ENCODE measurements around the gene RPS15. TPM values are rescaled to one million over a fixed set of nuclear protein-coding genes. Genes with fewer than 3 reads are reported as not detected.

RPS15 gene
- total RNA-seq, 1 experiment from 2014 or later: 1,862 TPM

DNA sequence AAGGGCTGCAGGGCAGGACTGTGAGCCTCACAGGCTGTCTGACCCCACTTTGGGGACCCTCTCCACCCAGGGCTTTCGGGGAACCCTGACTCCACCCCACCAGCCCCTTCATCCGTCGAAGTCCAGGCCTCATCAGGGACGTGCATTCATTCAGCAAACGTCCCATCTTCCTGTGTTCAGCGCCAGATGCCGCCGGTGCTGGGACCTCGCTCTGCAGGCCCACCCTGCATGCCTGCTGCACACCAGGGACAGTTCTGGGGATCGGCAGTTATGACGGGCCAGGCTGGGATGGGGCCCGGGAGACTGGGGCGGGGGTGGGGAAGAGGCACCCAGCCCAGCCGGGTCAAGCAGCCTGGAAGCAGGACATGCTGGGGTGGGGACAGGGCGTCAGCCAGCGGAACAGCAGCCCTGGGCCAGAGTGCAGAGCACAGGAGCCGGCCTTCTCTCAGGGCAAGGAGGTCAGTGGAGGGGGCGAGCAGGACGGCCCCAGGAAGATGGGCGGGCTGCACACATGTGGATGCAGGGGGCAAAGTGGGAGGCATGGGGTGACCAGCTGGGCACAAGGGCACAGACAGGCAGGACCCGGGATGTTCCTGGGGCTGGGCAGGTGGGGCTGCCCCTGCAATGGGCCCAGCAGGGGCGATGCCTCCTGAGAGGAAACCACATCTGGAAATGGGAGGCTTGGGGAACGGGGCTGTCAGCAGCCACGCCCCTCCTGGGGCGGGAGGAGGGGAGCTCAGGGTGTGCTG lies 42.0 kb upstream of the RPS15 start:
- intact Hi-C loops (cut with micrococcal nuclease): no loop called here
- Histone ChIP-seq H3K4me2 (ENCODE audit: low read length) (peak overlapping the region; percentile 23), H3K4me1 (ENCODE audit: control insufficient read depth in 1 of 2, insufficient read depth in 2 of 2, low read length in 2 of 2) (peaks cover 2 to 33% of the 10 kb centered on the region in 2 experiments; a peak in 2 of 4 replicates), H3K27me3 (ENCODE audit: insufficient read depth, low read length) (no peaks in the 10 kb centered on the region), H3K4me3 (replicated peaks in 1 of 2; ENCODE audit: low read depth in 1 of 2, low read length in 2 of 2) (no peak overlapping the region), H2AFZ (ENCODE audit: low read depth, low read length, poor library complexity, severe bottlenecking) (no peak overlapping the region), H3K79me2 (ENCODE audit: insufficient read depth, low read length) (peaks cover 14% of the 10 kb centered on the region), H3K9me2 (ENCODE audit: insufficient read depth) (no peaks in the 10 kb centered on the region), H4K20me1 (ENCODE audit: insufficient read depth) (no peaks in the 10 kb centered on the region), H3K9me3 (ENCODE audit: control insufficient read depth in 1 of 2, insufficient read depth in 1 of 2, low read depth in 1 of 2, low read length in 2 of 2) (no peaks in the 10 kb centered on the region), H3K9ac (ENCODE audit: low read length) (no peak overlapping the region; the same call in 1 of the 2 replicates), H3K36me3 (ENCODE audit: control insufficient read depth in 1 of 2, insufficient read depth in 2 of 2, low read length in 2 of 2) (peaks cover 2 to 12% of the 10 kb centered on the region in 2 experiments; a peak in 2 of 4 replicates), H3K27ac (ENCODE audit: low read depth, low read length) (peak overlapping the region; percentile 2; the same call in 1 of the 2 replicates)
- DNase-seq (ENCODE audit: low read depth, low spot score) (no peak), ATAC-seq (peak; percentile 28)
- ChIA-PET RAD21 (ENCODE audit: low non-redundant PET in 1 of 2, low total read pairs in 2 of 2, uncharacterized antibody in 2 of 2, unreplicated experiment in 2 of 2) (no interaction called here), POLR2A (interaction anchor here (1.8 kb wide), 1 partner anchor 47 kb away, joined by 4 read pairs; no protein-coding TSS in a partner anchor), CTCF (no interaction called here)
- TF ChIP-seq YY1 (IDR thresholded peaks at IDR 0.05; ENCODE audit: extremely low read depth, insufficient replicate concordance, low read depth, low read length): no peak
- peak; percentile 20 for TF ChIP-seq POLR2A (IDR thresholded peaks at IDR 0.05; ENCODE audit: borderline replicate concordance, extremely low read depth, insufficient read depth, insufficient read length)
- TF ChIP-seq EGR1 (IDR thresholded peaks at IDR 0.05; ENCODE audit: low read depth): no peak
- no TSS peak for BruUV-seq (replicated peaks)

DNA sequence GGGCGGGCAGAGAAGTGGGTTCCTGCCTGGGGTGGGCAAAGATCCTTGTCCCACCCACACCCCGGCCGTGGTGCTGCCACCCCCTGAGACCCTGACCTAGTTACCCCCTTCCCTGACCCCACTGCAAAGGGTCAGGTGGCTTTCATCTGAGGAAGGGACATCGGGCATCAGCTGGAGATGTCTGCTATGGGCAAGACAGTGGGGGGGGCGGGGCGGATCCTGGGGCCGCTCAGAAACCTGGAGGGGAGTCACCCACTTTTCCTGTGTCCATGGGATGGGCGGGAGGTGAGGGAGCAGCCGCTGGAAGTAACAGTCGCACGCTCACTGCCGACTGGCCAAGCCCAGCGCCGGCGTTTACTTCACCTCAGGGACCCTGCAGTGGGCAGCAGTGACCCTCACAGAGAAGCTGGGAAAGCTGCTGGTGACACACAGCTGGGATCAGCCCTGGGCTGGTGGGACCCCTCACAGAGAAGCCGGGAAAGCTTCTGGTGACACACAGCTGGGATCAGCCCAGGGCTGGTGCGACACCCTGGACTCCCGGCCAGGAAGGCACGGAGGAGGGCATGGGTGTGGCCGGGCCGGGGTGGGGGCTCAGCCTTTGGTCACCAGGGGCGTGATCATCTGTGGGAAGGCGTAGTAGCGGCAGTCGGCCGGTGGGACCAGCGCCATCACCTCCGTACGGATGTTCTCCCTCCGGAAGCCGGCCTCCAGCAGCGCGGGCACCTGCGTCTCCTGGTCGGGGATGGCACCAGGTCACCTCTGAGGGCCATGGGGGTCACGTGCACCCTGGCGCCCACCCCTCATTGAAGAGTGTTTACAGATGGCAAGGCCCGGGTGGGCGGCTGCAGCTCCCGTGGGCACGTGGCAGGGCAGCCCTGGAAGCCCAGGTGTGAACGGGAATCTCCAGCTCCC lies 41.2 kb upstream of the RPS15 start:
- POLR2A ChIA-PET: interaction anchor here (1.8 kb wide), 1 partner anchor 46 kb away, joined by 4 read pairs; no protein-coding TSS in a partner anchor
- ATAC-seq: peak; percentile 7
- no peaks in the 10 kb centered on the region for H3K9me2 ChIP-seq (ENCODE audit: insufficient read depth)
- H4K20me1 ChIP-seq (ENCODE audit: insufficient read depth): no peaks in the 10 kb centered on the region
- no peak overlapping the region for H2AFZ ChIP-seq (ENCODE audit: low read depth, low read length, poor library complexity, severe bottlenecking)
- H3K27ac ChIP-seq (ENCODE audit: low read depth, low read length): no peak overlapping the region; the same call in 1 of the 2 replicates
- no peak for DNase-seq (ENCODE audit: low read depth, low spot score)
- CTCF ChIA-PET: no interaction called here
- H3K4me2 ChIP-seq (ENCODE audit: low read length): peak overlapping the region; percentile 23
- peaks cover 6 to 39% of the 10 kb centered on the region in 2 experiments for H3K4me1 ChIP-seq (ENCODE audit: control insufficient read depth in 1 of 2, insufficient read depth in 2 of 2, low read length in 2 of 2)
- no peak overlapping the region; the same call in 1 of the 2 replicates for H3K9ac ChIP-seq (ENCODE audit: low read length)
- RAD21 ChIA-PET (ENCODE audit: low non-redundant PET in 1 of 2, low total read pairs in 2 of 2, uncharacterized antibody in 2 of 2, unreplicated experiment in 2 of 2): no interaction called here
- H3K9me3 ChIP-seq (ENCODE audit: control insufficient read depth in 1 of 2, insufficient read depth in 1 of 2, low read depth in 1 of 2, low read length in 2 of 2): no peaks in the 10 kb centered on the region
- no peak overlapping the region for H3K4me3 ChIP-seq (replicated peaks in 1 of 2; ENCODE audit: low read depth in 1 of 2, low read length in 2 of 2)
- H3K36me3 ChIP-seq (ENCODE audit: control insufficient read depth in 1 of 2, insufficient read depth in 2 of 2, low read length in 2 of 2): peaks cover 2 to 12% of the 10 kb centered on the region in 2 experiments; a peak in 2 of 4 replicates
- H3K27me3 ChIP-seq (ENCODE audit: insufficient read depth, low read length): no peaks in the 10 kb centered on the region
- peaks cover 14% of the 10 kb centered on the region for H3K79me2 ChIP-seq (ENCODE audit: insufficient read depth, low read length)
- intact Hi-C loops (cut with micrococcal nuclease): no loop called here
- no TSS peak for BruUV-seq (replicated peaks)
- TF ChIP-seq EZH2phosphoT487 (IDR thresholded peaks at IDR 0.05; ENCODE audit: borderline replicate concordance): no peak
- TF ChIP-seq POLR2AphosphoS5 (IDR thresholded peaks at IDR 0.05; ENCODE audit: low read depth, low read length): no peak; the same call in 1 of the 2 replicates
- TF ChIP-seq ELF1 (IDR thresholded peaks at IDR 0.05; ENCODE audit: borderline replicate concordance, low read depth): no peak
- TF ChIP-seq YY1 (IDR thresholded peaks at IDR 0.05; ENCODE audit: extremely low read depth, insufficient replicate concordance, low read depth, low read length): no peak
- TF ChIP-seq, protein P1, sequence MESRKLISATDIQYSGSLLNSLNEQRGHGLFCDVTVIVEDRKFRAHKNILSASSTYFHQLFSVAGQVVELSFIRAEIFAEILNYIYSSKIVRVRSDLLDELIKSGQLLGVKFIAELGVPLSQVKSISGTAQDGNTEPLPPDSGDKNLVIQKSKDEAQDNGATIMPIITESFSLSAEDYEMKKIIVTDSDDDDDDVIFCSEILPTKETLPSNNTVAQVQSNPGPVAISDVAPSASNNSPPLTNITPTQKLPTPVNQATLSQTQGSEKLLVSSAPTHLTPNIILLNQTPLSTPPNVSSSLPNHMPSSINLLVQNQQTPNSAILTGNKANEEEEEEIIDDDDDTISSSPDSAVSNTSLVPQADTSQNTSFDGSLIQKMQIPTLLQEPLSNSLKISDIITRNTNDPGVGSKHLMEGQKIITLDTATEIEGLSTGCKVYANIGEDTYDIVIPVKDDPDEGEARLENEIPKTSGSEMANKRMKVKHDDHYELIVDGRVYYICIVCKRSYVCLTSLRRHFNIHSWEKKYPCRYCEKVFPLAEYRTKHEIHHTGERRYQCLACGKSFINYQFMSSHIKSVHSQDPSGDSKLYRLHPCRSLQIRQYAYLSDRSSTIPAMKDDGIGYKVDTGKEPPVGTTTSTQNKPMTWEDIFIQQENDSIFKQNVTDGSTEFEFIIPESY (IDR thresholded peaks at IDR 0.05; ENCODE audit: extremely low read depth, insufficient replicate concordance, low read length): no peak
- no peak for TF ChIP-seq SP1 (IDR thresholded peaks at IDR 0.05; ENCODE audit: low read depth)
- TF ChIP-seq POLR2A (IDR thresholded peaks at IDR 0.05; ENCODE audit: borderline replicate concordance, extremely low read depth, insufficient read depth, insufficient read length): no peak
- no peak for TF ChIP-seq SIN3A (IDR thresholded peaks at IDR 0.05; ENCODE audit: low read depth)
- TF ChIP-seq, protein P2, sequence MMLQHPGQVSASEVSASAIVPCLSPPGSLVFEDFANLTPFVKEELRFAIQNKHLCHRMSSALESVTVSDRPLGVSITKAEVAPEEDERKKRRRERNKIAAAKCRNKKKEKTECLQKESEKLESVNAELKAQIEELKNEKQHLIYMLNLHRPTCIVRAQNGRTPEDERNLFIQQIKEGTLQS (IDR thresholded peaks at IDR 0.05): no peak
- TF ChIP-seq EGR1 (IDR thresholded peaks at IDR 0.05; ENCODE audit: low read depth): no peak
- no peak for TF ChIP-seq FOSL1 (IDR thresholded peaks at IDR 0.05; ENCODE audit: low read depth)
